ENCODE measurements around the gene FZD4. TPM values are rescaled to one million over a fixed set of nuclear protein-coding genes. Genes with fewer than 3 reads are reported as not detected.
"Not testable (repeated sequence)": the region's sequence is repeated elsewhere in the genome, so short reads cannot be mapped to it uniquely, and the experiment has no call there.

Gene FZD4
- polyA plus RNA-seq, 3 donors, result 14.9 to 87.5 (median 36.3) TPM

- H3K27ac ChIP-seq (ENCODE audit: low read depth, low read length), result no peak overlapping the region
- WGBS, 3 donors, result 37 to 55% (median 47%) methylated on average over 3 of the region's 3 CpGs
These were observed 23.8 kb upstream of the FZD4 start for GRCh38 chr11:86978756-86979608.

DNA sequence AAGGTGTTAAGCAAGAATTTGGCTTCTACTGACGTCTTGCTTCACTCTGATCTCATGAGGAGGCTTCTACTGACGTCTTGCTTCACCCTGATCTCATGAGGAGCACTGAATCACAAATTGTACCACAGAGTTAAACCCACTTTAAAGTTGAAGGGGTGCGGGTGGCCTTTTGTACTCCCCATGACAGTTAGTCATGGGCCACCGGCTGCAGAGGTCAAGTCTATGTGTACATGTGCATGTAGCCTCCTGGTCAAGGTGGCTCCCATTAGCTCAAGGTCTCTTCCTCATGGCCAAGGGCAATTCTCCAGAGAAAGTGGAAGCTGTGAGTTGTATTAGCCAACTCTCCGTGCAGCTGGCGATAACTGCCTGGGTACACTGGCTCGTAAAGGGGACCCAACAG is 23.1 kb upstream of the FZD4 start:
- H3K27ac ChIP-seq (ENCODE audit: low read depth, low read length), result no peak overlapping the region
- WGBS, 3 donors, result 54 to 72% (median 55%) methylated on average over 7 of the region's 7 CpGs

- WGBS, 3 donors, result 56 to 88% (median 68%) methylated on average over 6 of the region's 6 CpGs
- no peak overlapping the region for H3K27ac ChIP-seq (ENCODE audit: low read depth, low read length)
These were observed 22.4 kb upstream of the FZD4 start for GRCh38 chr11:86977441-86978050.

DNA sequence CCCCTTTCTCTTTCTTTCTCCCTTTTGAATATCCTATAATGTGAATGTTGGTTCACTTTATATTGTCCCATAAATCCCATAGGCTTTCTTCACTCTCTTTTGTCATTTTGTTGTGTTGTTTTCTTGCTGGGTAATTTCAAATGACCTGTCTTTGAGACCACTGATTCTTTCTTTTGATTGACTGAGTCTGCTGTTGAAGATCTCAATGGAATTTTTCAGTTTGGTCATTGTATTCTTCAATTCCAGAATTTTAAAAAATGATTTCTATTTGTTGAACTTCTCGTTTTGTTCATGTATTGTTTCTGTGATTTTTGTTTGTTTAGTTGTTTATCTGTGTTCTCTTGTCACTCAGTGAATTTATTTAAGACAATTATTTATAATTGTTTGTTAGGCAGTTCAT is 17.5 kb upstream of the FZD4 start:
- 84 to 95% (median 87%) methylated on average over 1 of the region's 1 CpG for WGBS, 3 donors

GRCh38 chr11:86969258-86969657 is 14.1 kb upstream of the FZD4 start:
- WGBS, 3 donors, result 85 to 89% (median 88%) methylated on average over 1 of the region's 1 CpG
- H3K27ac ChIP-seq (ENCODE audit: low read depth, low read length), result no peak overlapping the region

More for the DNA sequence above, 17.5 kb upstream of the FZD4 start:
- no peak overlapping the region for H3K27ac ChIP-seq (ENCODE audit: low read depth, low read length)

DNA sequence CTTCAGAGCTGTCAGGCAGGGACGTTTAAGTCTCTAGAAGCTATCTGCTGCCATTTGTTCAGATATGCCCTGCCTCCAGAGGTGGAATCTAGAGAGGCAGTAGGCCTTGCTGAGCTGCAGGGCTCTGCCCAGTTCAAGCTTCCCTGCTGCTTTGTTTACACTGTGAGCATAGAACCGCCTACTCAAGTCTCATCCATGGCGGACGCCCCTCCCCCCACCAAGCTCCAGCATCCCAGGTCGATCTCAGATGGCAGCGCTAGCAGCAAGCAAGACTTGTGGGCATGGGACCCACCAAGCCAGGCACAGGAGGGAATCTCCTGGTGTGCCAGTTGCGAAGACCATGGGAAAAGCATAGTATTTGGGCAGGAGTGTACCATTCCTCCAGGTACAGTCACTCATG is 12.4 kb upstream of the FZD4 start:
- 94 to 95% (median 95%) methylated on average over 7 of the region's 7 CpGs for WGBS, 3 donors

GRCh38 chr11:86957976-86958646 is 2.9 kb upstream of the FZD4 start:
- WGBS, 3 donors, result 73 to 83% (median 78%) methylated on average over 4 of the region's 4 CpGs
- H3K27ac ChIP-seq (ENCODE audit: low read depth, low read length), result no peak overlapping the region

More for the DNA sequence above, 12.4 kb upstream of the FZD4 start:
- not testable (repeated sequence) for H3K27ac ChIP-seq (ENCODE audit: low read depth, low read length)

- WGBS, 3 donors, result 32 to 55% (median 45%) methylated on average over 2 of the region's 2 CpGs
These were observed 1.7 kb upstream of the FZD4 start for GRCh38 chr11:86956905-86957195.

DNA sequence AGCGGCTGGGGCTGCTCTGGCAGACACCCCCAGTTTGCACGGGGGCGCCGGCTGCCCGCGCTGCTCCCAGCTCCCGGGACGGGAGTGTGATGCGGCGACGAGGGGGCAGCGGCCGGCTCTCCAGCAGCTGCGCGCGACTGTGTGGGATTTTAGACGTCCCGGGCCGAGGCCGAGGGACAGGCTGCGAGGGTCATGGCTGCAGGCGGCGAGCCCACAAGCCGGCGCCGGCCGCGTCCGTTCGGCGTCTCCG is 159 bp downstream of the FZD4 start:
- no peak overlapping the region for H3K27ac ChIP-seq (ENCODE audit: low read depth, low read length)
- 0 to 1% (median 0%) methylated on average over 16 to 32 of the region's 32 CpGs for WGBS, 3 donors

More at GRCh38 chr11:86956905-86957195, 1.7 kb upstream of the FZD4 start:
- no peak overlapping the region for H3K27ac ChIP-seq (ENCODE audit: low read depth, low read length)

GRCh38 chr11:86954269-86955110 is 705 bp downstream of the FZD4 start:
- WGBS, 3 donors, result 3 to 7% (median 5%) methylated on average over 38 to 43 of the region's 43 CpGs
- peak overlapping the region; percentile 45 for H3K27ac ChIP-seq (ENCODE audit: low read depth, low read length)

DNA sequence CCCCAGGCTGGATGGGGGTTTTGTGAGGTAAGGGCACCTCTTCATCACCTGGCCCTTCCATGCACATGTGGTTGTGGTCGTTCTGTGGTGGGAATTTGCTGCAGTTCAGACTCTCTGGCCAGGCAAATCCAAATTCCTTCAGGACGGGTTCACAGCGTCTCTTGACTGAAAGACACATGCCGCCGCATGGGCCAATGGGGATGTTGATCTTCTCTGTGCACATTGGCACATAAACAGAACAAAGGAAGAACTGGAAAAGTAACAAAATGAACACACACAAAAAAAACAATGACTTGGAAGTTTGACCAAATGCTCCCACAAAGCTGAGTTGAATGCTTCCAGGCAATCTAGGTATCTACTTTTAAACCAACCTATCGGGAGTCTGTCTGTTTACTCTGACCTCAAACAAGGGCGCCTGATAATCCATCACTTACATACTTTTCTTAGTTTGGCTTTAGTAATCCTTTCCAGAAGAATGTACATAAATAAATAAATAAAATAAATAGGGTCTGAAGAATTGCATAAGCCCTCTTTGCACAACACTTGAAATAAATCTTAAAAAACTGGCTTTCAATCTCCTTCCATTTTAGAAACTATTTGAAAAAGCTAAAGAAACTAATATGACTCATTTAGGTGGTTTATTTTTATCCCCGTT is 2.8 kb downstream of the FZD4 start:
- H3K27ac ChIP-seq (ENCODE audit: low read depth, low read length), result no peak overlapping the region
- WGBS, 3 donors, result 53 to 62% (median 57%) methylated on average over 8 of the region's 8 CpGs

DNA sequence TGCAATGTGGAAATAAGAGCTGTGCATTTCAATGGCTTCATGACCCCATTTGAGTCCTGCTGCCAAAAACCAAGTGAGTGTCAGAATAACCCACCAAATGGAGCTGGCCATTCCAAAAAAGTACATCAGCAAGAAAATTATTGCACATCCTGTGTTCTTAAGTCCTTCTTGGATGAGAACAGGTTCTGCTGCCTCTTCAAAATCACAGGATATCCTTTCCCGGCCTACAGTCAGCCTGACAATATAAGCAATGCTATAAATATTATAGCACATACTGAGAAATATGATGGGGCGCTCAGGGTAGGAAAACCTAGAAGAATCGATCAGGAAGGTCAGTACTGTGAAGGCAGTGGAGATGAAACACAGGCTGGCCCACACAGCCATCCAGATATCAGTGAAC is 3.5 kb downstream of the FZD4 start:
- H3K27ac ChIP-seq (ENCODE audit: low read depth, low read length), result no peak overlapping the region
- WGBS, 3 donors, result 61 to 72% (median 61%) methylated on average over 3 of the region's 3 CpGs

- no peak overlapping the region for H3K27ac ChIP-seq (ENCODE audit: low read depth, low read length)
- WGBS, 3 donors, result 47 to 53% (median 52%) methylated on average over 5 of the region's 5 CpGs
These were observed 4.6 kb downstream of the FZD4 start for GRCh38 chr11:86950661-86950995.

- no peak overlapping the region for H3K27ac ChIP-seq (ENCODE audit: low read depth, low read length)
- WGBS, 3 donors, result 48 to 76% (median 55%) methylated on average over 3 of the region's 3 CpGs
These were observed 5.1 kb downstream of the FZD4 start for GRCh38 chr11:86949995-86950660.

DNA sequence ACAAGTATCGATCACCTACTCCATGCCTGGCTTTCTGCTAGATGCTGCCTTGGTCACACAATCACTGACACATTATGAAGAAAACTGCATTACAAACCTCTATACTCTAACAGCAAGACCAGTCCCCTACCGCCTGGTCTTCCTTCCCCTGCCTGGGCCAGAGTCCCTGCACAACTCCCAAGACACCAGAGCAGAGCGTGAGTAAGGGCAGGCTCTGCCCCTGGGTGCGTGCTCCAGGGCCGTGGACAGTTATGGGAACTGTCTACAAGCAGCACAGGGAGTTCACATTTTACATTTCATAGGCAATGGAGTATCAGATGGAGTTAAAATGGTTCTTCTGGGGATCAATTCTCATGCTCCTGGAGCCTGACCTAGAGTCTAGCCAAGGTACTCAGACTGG is 6.5 kb downstream of the FZD4 start:
- 53 to 87% (median 67%) methylated on average over 5 of the region's 5 CpGs for WGBS, 3 donors
- H3K27ac ChIP-seq (ENCODE audit: low read depth, low read length), result no peak overlapping the region

- no peak overlapping the region for H3K27ac ChIP-seq (ENCODE audit: low read depth, low read length)
These were observed 7.7 kb downstream of the FZD4 start for GRCh38 chr11:86947541-86947940.

GRCh38 chr11:86943505-86943904 is 11.7 kb downstream of the FZD4 start:
- H3K27ac ChIP-seq (ENCODE audit: low read depth, low read length), result not testable (repeated sequence)
- WGBS, 3 donors, result 93 to 98% (median 98%) methylated on average over 8 of the region's 8 CpGs

Measured in adipose tissue (tissue), 3 donors.